ENCODE data around the gene ADCY3. TPM values are rescaled to one million over a fixed set of nuclear protein-coding genes. Genes with fewer than 3 reads are reported as not detected.
A peak's percentile ranks its signal among the peaks of the same experiment; 100 is the strongest.

Gene ADCY3
- total and polyA plus RNA-seq, 2 of the 4 experiments (the other 2 are of a cell fraction), result 17.4 to 46.1 TPM

DNA sequence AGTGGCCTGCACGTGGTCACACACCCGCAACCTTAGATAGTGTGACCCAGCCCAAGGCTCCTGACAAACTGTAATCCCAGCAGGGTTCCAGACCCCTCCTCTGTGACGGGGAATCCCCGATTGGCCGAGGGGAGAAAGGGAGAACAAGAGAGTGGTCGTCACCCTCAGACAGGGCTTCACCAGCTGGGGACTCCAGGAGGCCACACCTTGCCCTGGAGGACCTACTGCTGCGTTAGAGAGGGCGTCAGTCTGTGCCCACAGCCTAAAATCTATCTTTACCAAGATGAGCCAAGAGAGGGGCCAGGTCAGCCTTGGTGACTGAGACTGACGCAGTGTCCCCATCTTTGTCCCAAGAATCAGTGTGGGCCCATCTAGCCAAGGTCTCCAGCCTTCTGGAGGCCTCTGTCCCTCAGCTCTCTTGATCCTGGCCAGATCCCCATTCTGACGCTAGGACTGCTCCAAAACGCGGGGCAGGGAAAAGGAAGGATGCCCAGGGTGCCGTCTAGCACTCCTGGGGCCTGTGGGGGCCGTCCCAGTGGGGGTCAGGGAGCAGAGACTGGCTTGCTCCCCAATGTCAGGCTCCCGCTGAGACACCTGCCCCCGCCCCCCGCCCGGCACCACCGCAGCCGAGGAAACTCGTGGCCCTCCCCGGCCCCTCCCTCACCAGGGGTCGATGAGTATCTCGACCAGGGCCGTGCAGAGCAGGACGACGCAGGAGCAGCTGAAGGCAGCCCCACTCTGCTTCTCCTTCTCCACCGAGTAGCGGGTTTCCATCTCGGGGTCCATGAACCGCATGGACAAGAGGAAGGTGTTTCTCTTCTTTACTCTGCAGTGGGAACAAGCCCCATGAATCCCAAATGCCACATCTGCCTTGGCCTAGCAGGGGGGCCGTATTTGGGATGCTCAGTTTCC, 86.0 kb downstream of the ADCY3 start:
- Histone ChIP-seq H3K14ac (replicated peaks; ENCODE audit: low read depth, low read length) (no peak overlapping the region), H4K91ac (ENCODE audit: insufficient read depth, low read depth, low read length) (no peak overlapping the region), H3K4me3 (ENCODE audit: insufficient read depth, low read depth, low read length) (no peak overlapping the region), H4K5ac (ENCODE audit: low read depth, low read length) (no peak overlapping the region), H3K4ac (ENCODE audit: low read depth, low read length) (no peak overlapping the region), H3K9ac (ENCODE audit: low read depth, low read length) (no peak overlapping the region), H3K4me1 (ENCODE audit: control insufficient read depth, insufficient read depth, low read length) (no peaks in the 10 kb centered on the region), H3K56ac (ENCODE audit: extremely low read depth, insufficient read depth, low read length) (no peak overlapping the region), H3K27ac (ENCODE audit: insufficient read depth, low read length) (no peak overlapping the region), H3K4me2 (ENCODE audit: low read depth, low read length) (no peak overlapping the region), H2BK20ac (ENCODE audit: low read depth, low read length) (no peak overlapping the region), H3K27me3 (ENCODE audit: control insufficient read depth, insufficient read depth, low read length) (no peaks in the 10 kb centered on the region), H3K9me1 (ENCODE audit: insufficient read depth, low read length) (0 out of 2 replicates have a peak, but pooled peaks cover 3% of the 10 kb centered on the region), H2BK5ac (ENCODE audit: low read depth, low read length, poor library complexity, severe bottlenecking) (no peak overlapping the region), H2AK5ac (ENCODE audit: low read depth, low read length) (no peak overlapping the region), H3K9me3 (ENCODE audit: control insufficient read depth, insufficient read depth, low read length) (no peaks in the 10 kb centered on the region), H2AK9ac (replicated peaks; ENCODE audit: low read depth, low read length, poor library complexity) (peak overlapping the region; percentile 77), H2BK15ac (ENCODE audit: low read depth, low read length) (no peak overlapping the region), H2AFZ (replicated peaks; ENCODE audit: low read length, poor library complexity) (no peak overlapping the region), H4K20me1 (ENCODE audit: insufficient read depth, low read length) (no peaks in the 10 kb centered on the region), H3K18ac (ENCODE audit: low read depth, low read length) (no peak overlapping the region), H3K23ac (ENCODE audit: low read depth, low read length) (no peak overlapping the region), H4K8ac (ENCODE audit: low read depth in 2 of 2, low read length in 2 of 2) (no peak overlapping the region), H2BK120ac (ENCODE audit: low read depth, low read length) (no peak overlapping the region), H3K79me1 (ENCODE audit: low read depth in 1 of 2, low read length in 2 of 2) (no peaks in the 10 kb centered on the region), H3K36me3 (ENCODE audit: control insufficient read depth, insufficient read depth, low read length) (peaks cover 32% of the 10 kb centered on the region)
- ATAC-seq (ENCODE audit: low read depth), result no peak
- ChIA-PET CTCF (interaction anchor here (0.5 kb wide), 1 partner anchor 600 kb away, joined by 7 read pairs; no protein-coding TSS in a partner anchor), POLR2A (ENCODE audit: unreplicated experiment) (no interaction called here)
- dilution Hi-C loops (cut with HindIII; ENCODE audit: low sequenced_read_pairs, unreplicated experiment), result no loop called here
- no peak for DNase-seq
- TF ChIP-seq SMC3 (IDR thresholded peaks at IDR 0.05; ENCODE audit: low read depth, low read length), result no peak
- no peak for TF ChIP-seq POLR2A (IDR thresholded peaks at IDR 0.05; ENCODE audit: low read depth, low read length)
- TF ChIP-seq MAZ (IDR thresholded peaks at IDR 0.05; ENCODE audit: borderline replicate concordance, low read depth, low read length), result no peak
- TF ChIP-seq BHLHE40 (IDR thresholded peaks at IDR 0.05; ENCODE audit: low read depth, low read length), result no peak
- no peak for TF ChIP-seq MAFK (IDR thresholded peaks at IDR 0.05; ENCODE audit: low read depth, low read length)
- TF ChIP-seq RAD21 (IDR thresholded peaks at IDR 0.05; ENCODE audit: low read length), result no peak
- no peak for TF ChIP-seq MXI1 (IDR thresholded peaks at IDR 0.05; ENCODE audit: borderline replicate concordance, low read depth, low read length)
- TF ChIP-seq RCOR1 (IDR thresholded peaks at IDR 0.05; ENCODE audit: insufficient replicate concordance, low read length), result no peak
- no peak for TF ChIP-seq RFX5 (IDR thresholded peaks at IDR 0.05; ENCODE audit: low read depth, low read length)
- TF ChIP-seq CHD1 (IDR thresholded peaks at IDR 0.05; ENCODE audit: low read depth, low read length), result no peak
- in situ Hi-C loops (cut with MboI; ENCODE audit: low sequenced_read_pairs), result no loop called here
- no TSS peak for BruUV-seq (replicated peaks)
- intact Hi-C loops (cut with micrococcal nuclease), result loop anchor here (10.0 kb wide), 2 partner anchors 291 to 361 kb away; no protein-coding TSS in a partner anchor
- WGBS, 2 experiments (ENCODE audit: extremely low coverage in 2 of 2, insufficient read length in 1 of 2), result 88% methylated on average over 7 of the region's 32 CpGs; no CpG with 5 or more reads in 1 of the 2 experiments

Measured in IMR-90 (cell line).